ENCODE measurements around the gene TAF1C. TPM values are rescaled to one million over a fixed set of nuclear protein-coding genes. Genes with fewer than 3 reads are reported as not detected.

Gene TAF1C
- total and polyA plus RNA-seq, 9 of the 15 experiments (the other 6 are each of a cell fraction or from before 2014, with no cell fraction given) = 1.5 to 74.8 (median 21.0) TPM

DNA sequence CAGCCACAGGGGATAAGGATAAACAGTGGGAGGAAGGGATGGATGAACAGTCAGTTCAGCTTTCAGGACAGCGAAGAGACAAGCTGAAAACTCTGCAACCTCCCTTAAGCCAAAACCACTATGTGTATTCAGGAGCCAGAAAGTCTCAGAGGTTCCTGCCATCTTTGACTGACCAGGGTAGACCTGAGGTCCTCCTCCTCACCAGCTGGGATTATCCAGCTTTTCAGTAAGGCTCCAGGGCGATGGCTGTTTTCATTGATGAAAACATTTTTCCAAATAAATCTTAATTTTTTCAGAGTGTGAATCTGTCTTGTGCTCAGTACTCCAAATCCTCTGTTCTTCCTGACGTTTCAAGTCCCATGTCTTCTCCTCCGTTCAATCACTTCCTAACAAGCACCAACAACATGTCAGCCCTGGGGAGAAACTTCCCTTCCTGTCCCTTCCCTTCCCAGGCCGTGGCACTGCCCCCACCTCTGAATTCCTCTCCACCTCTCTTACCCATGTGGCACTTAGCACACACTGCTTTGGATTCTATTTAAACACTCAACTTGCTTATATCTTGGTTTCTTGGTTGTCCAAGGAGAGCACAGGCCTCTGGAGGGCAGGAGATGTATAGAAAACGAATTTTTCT is 47.1 kb downstream of the TAF1C start:
- in situ Hi-C loops (cut with MboI) = no loop called here
- TF ChIP-seq, protein P1, sequence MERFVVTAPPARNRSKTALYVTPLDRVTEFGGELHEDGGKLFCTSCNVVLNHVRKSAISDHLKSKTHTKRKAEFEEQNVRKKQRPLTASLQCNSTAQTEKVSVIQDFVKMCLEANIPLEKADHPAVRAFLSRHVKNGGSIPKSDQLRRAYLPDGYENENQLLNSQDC (CRISPR knock-in tag; IDR thresholded peaks at IDR 0.05) = no peak
- TF ChIP-seq, protein P2, sequence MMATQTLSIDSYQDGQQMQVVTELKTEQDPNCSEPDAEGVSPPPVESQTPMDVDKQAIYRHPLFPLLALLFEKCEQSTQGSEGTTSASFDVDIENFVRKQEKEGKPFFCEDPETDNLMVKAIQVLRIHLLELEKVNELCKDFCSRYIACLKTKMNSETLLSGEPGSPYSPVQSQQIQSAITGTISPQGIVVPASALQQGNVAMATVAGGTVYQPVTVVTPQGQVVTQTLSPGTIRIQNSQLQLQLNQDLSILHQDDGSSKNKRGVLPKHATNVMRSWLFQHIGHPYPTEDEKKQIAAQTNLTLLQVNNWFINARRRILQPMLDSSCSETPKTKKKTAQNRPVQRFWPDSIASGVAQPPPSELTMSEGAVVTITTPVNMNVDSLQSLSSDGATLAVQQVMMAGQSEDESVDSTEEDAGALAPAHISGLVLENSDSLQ (IDR thresholded peaks at IDR 0.05) = no peak; the same call in 1 of the 2 replicates
- TF ChIP-seq SMAD4 (CRISPR knock-in tag; conservative IDR thresholded peaks at IDR 0.05) = no peak; the same call in 1 of the 2 replicates
- TF ChIP-seq, protein P3, sequence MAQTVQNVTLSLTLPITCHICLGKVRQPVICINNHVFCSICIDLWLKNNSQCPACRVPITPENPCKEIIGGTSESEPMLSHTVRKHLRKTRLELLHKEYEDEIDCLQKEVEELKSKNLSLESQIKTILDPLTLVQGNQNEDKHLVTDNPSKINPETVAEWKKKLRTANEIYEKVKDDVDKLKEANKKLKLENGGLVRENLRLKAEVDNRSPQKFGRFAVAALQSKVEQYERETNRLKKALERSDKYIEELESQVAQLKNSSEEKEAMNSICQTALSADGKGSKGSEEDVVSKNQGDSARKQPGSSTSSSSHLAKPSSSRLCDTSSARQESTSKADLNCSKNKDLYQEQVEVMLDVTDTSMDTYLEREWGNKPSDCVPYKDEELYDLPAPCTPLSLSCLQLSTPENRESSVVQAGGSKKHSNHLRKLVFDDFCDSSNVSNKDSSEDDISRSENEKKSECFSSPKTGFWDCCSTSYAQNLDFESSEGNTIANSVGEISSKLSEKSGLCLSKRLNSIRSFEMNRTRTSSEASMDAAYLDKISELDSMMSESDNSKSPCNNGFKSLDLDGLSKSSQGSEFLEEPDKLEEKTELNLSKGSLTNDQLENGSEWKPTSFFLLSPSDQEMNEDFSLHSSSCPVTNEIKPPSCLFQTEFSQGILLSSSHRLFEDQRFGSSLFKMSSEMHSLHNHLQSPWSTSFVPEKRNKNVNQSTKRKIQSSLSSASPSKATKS (CRISPR knock-in tag; IDR thresholded peaks at IDR 0.05) = no peak
- no peak for TF ChIP-seq TBL1XR1 (IDR thresholded peaks at IDR 0.05; ENCODE audit: low read length in 2 of 2)
- TF ChIP-seq ZNF431 (CRISPR knock-in tag; IDR thresholded peaks at IDR 0.05) = no peak
- TF ChIP-seq ZC3H11A (IDR thresholded peaks at IDR 0.05; ENCODE audit: low read depth, low read length) = no peak
- TF ChIP-seq, protein P4, sequence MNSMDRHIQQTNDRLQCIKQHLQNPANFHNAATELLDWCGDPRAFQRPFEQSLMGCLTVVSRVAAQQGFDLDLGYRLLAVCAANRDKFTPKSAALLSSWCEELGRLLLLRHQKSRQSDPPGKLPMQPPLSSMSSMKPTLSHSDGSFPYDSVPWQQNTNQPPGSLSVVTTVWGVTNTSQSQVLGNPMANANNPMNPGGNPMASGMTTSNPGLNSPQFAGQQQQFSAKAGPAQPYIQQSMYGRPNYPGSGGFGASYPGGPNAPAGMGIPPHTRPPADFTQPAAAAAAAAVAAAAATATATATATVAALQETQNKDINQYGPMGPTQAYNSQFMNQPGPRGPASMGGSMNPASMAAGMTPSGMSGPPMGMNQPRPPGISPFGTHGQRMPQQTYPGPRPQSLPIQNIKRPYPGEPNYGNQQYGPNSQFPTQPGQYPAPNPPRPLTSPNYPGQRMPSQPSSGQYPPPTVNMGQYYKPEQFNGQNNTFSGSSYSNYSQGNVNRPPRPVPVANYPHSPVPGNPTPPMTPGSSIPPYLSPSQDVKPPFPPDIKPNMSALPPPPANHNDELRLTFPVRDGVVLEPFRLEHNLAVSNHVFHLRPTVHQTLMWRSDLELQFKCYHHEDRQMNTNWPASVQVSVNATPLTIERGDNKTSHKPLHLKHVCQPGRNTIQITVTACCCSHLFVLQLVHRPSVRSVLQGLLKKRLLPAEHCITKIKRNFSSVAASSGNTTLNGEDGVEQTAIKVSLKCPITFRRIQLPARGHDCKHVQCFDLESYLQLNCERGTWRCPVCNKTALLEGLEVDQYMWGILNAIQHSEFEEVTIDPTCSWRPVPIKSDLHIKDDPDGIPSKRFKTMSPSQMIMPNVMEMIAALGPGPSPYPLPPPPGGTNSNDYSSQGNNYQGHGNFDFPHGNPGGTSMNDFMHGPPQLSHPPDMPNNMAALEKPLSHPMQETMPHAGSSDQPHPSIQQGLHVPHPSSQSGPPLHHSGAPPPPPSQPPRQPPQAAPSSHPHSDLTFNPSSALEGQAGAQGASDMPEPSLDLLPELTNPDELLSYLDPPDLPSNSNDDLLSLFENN (IDR thresholded peaks at IDR 0.05; ENCODE audit: low read depth in 2 of 2, low read length in 2 of 2) = no peak
- TF ChIP-seq ZZZ3 (IDR thresholded peaks at IDR 0.05) = no peak
- TF ChIP-seq SRSF3 (IDR thresholded peaks at IDR 0.05; ENCODE audit: insufficient read depth, low read length) = no peak

More for the DNA sequence above, 47.1 kb downstream of the TAF1C start:
- Histone ChIP-seq H4K20me1 (replicated peaks; ENCODE audit: control insufficient read depth, insufficient read depth, low read length) (no peaks in the 10 kb centered on the region), H3K4me1 (replicated peaks in 1 of 2; ENCODE audit: control insufficient read depth in 2 of 2, insufficient read depth in 2 of 2, low read length in 2 of 2) (peaks cover 33 to 34% of the 10 kb centered on the region in 2 experiments), H3K4me2 (ENCODE audit: insufficient read depth, low read length) (peak overlapping the region; percentile 91), H3K79me2 (ENCODE audit: control insufficient read depth, insufficient read depth, low read length) (peaks cover 67% of the 10 kb centered on the region), H3K27ac (ENCODE audit: extremely low read depth, low read depth, low read length) (peak overlapping the region; percentile 97), H3K27me3 (ENCODE audit: control insufficient read depth in 2 of 2, insufficient read depth in 2 of 2, low read length in 2 of 2) (no peaks in the 10 kb centered on the region), H3K9me1 (ENCODE audit: control insufficient read depth, insufficient read depth, low read length) (no peaks in the 10 kb centered on the region), H3K9me3 (replicated peaks; ENCODE audit: control insufficient read depth, insufficient read depth, low read depth, low read length) (no peaks in the 10 kb centered on the region), H3K36me3 (ENCODE audit: control insufficient read depth, insufficient read depth, low read length) (no peaks in the 10 kb centered on the region), H2AFZ (ENCODE audit: low read depth, low read length) (peak overlapping the region; percentile 91), H3K4me3 (no peak overlapping the region), H3K9ac (ENCODE audit: insufficient read depth in 1 of 2, low read depth in 2 of 2, low read length in 2 of 2) (peak overlapping the region; percentile 68 to 90; a peak in 3 of 4 replicates)
- BruUV-seq (replicated peaks) = TSS peak; percentile 67
- ATAC-seq (no peak), DNase-seq (ENCODE audit: extremely low read depth in 1 of 4, low spot score in 3 of 4) (peak in 1 of 4 experiments; percentile 44), FAIRE-seq (no peak)
- WGBS (ENCODE audit: insufficient coverage, low coverage, missing lambda C conversion rate) = 33% methylated on average over 6 of the region's 6 CpGs
- POLR2A ChIA-PET = interaction anchor here (0.5 to 9.6 kb wide), 11 partner anchors 10 to 133 kb away, joined by 3 to 145 read pairs (median 4); partner anchors contain the start of genes MBTPS1 and TAF1C
- CTCF ChIA-PET (ENCODE audit: low intra/inter-chr PET ratio) = no interaction called here
- intact Hi-C loops (cut with micrococcal nuclease) = loop anchor here (2.0 kb wide), 1 partner anchor 35 kb away; no protein-coding TSS in a partner anchor
